Esophagus squamous epithelium (tissue), 5 donors: ENCODE results near the gene COL15A1. TPM values are rescaled to one million over a fixed set of nuclear protein-coding genes. Genes with fewer than 3 reads are reported as not detected.

Source experiments
- DNase-seq: peaks from one replicate; lab custom pipeline; 2025; lab: John Stamatoyannopoulos, UW
- H3K27ac ChIP-seq, 4 donors: fragments of 200-600 bp; sonication (generic); one replicate each; pipeline ENCODE4 v1.5.1; 2016 to 2019; ENCODE audit warnings: mild to moderate bottlenecking in 1 of 4
- H3K27me3 ChIP-seq, 4 donors: fragments of 200-600 bp; sonication (generic); 1 replicate in 3 of 4; 2 replicates in 1 of 4; pipeline versions ENCODE4 v1.5.1 to v1.6.0; 2017 to 2021; ENCODE audit warnings: antibody characterized with exemption in 1 of 4
- H3K36me3 ChIP-seq, 3 donors: fragments of 200-600 bp; sonication (generic); one replicate each; pipeline ENCODE4 v1.5.1; 2016 to 2019
- H3K4me1 ChIP-seq, 3 donors: fragments of 200-600 bp; sonication (generic); one replicate each; pipeline ENCODE4 v1.5.1; 2017 to 2019
- H3K4me3 ChIP-seq, 4 donors: fragments of 200-600 bp; sonication (generic); 1 replicate in 3 of 4; 2 replicates in 1 of 4; pipeline ENCODE4 v1.5.1; 2016 to 2019; ENCODE audit warnings: mild to moderate bottlenecking in 2 of 4, moderate library complexity in 1 of 4
- H3K9me3 ChIP-seq, 3 donors: fragments of 200-600 bp; sonication (generic); one replicate each; pipeline ENCODE4 v1.5.1; 2016 to 2019
- CTCF ChIP-seq, 6 experiments: fragments of 450-650 bp in 4 of 6; fragments of 200-600 bp in 2 of 6; sonication (generic) in 2 of 6; IDR thresholded peaks; one replicate each; pipeline ENCODE4 v1.5.1; 2016 to 2019; ENCODE audit warnings: antibody characterized with exemption in 6 of 6, mild to moderate bottlenecking in 4 of 6, moderate library complexity in 4 of 6
- POLR2A ChIP-seq, 4 donors: fragments of 450-650 bp; IDR thresholded peaks; one replicate each; pipeline ENCODE4 v1.6.1; 2017; ENCODE audit warnings: antibody characterized with exemption in 4 of 4, mild to moderate bottlenecking in 4 of 4, moderate library complexity in 3 of 4
- WGBS, 2 donors: methylation state at CpG; one replicate each; pipeline ENCODE4 v1.1.5; 2018; 5-methylcytosine and 5-hydroxymethylcytosine counted together
- intact Hi-C: fragments of 100-400 bp; cut with DNase I; formaldehyde crosslinking; loops from one replicate; pipeline ENCODE4 v1.15.0; 2022
- total RNA-seq, 4 donors: library from RNA; depleted of rRNA; stranded (reverse); fragments of >200 nt; gene quantifications; one replicate each; pipeline ENCODE4 v1.1.0, GENCODE V29; 2016
- donor health status: DM: yes; HTN: yes; CAD: no.

Gene COL15A1
- total RNA-seq, 4 donors from 2014 or later: 3.4 to 33.2 (median 9.7) TPM

DNA sequence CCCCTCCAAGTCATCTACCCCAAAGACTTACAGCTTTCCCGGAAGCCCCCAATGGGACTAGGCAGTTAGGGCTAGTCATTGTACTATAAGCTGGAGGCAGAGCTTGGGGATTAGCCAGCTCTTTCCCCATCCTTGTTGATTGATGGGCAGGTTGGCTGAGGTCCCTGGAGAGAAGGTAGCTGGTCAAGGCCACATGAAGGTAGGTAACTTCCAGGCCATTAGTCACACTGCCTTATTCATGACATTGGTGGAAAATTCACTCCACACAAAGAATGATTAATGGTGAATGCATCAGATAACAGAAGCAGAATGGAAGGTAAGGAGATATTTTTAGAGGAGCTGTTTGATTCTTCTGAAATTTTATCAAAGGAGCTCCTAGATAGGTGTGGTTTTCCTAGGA lies 111.7 kb downstream of the COL15A1 start:
- H3K9me3 ChIP-seq: no peaks in the 10 kb centered on the region
- intact Hi-C loops: no loop called here
- no peak overlapping the region for H3K4me3 ChIP-seq
- H3K27me3 ChIP-seq: no peaks in the 10 kb centered on the region
- H3K4me1 ChIP-seq: peaks cover 0 to 28% (median 0%) of the 10 kb centered on the region in 3 donors
- DNase-seq: no peak
- no peak for TF ChIP-seq POLR2A (IDR thresholded peaks at IDR 0.05)
- TF ChIP-seq CTCF (IDR thresholded peaks at IDR 0.05): no peak
- peaks cover 0 to 26% (median 0%) of the 10 kb centered on the region in 3 donors for H3K36me3 ChIP-seq
- H3K27ac ChIP-seq: no peak overlapping the region
- WGBS, 2 donors: 75 to 81% methylated on average over 1 of the region's 1 CpG

DNA sequence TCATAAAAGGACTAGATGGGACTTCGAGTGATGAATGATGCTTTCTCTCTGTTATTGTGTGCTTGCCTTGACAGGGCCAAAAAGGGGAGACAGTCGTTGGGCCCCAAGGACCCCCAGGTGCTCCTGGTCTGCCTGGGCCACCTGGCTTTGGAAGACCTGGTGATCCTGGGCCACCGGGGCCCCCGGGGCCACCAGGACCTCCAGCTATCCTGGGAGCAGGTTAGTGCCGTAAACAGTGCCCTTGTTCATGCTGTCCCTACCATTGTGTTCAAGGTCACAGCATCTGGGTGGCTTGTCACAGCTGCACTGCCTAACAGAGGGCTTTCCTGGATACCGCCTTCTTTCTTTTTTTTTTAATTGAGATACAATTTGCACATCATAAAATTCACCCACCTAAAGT lies 112.5 kb downstream of the COL15A1 start:
- no peak for DNase-seq
- no peaks in the 10 kb centered on the region for H3K27me3 ChIP-seq
- TF ChIP-seq POLR2A (IDR thresholded peaks at IDR 0.05) (no peak), CTCF (IDR thresholded peaks at IDR 0.05) (no peak)
- H3K4me1 ChIP-seq: peaks cover 0 to 28% (median 0%) of the 10 kb centered on the region in 3 donors
- WGBS, 2 donors: 94 to 95% methylated on average over 4 to 5 of the region's 6 CpGs
- H3K9me3 ChIP-seq: no peaks in the 10 kb centered on the region
- intact Hi-C loops: no loop called here
- H3K27ac ChIP-seq: no peak overlapping the region
- no peak overlapping the region for H3K4me3 ChIP-seq
- H3K36me3 ChIP-seq: peaks cover 0 to 28% (median 0%) of the 10 kb centered on the region in 3 donors

GRCh38 chr9:99056886-99057664 lies 113.4 kb downstream of the COL15A1 start:
- DNase-seq: no peak
- Histone ChIP-seq H3K4me3 (no peak overlapping the region), H3K4me1 (peaks cover 0 to 28% (median 0%) of the 10 kb centered on the region in 3 donors), H3K27ac (peak overlapping the region in 3 of 4 donors; percentile 41 to 76 (median 66)), H3K36me3 (peaks cover 0 to 29% (median 0%) of the 10 kb centered on the region in 3 donors), H3K9me3 (no peaks in the 10 kb centered on the region), H3K27me3 (no peaks in the 10 kb centered on the region)
- no peak for TF ChIP-seq POLR2A (IDR thresholded peaks at IDR 0.05)
- TF ChIP-seq CTCF (IDR thresholded peaks at IDR 0.05): no peak
- WGBS, 2 donors: 50 to 58% methylated on average over 5 of the region's 5 CpGs
- intact Hi-C loops: no loop called here

DNA sequence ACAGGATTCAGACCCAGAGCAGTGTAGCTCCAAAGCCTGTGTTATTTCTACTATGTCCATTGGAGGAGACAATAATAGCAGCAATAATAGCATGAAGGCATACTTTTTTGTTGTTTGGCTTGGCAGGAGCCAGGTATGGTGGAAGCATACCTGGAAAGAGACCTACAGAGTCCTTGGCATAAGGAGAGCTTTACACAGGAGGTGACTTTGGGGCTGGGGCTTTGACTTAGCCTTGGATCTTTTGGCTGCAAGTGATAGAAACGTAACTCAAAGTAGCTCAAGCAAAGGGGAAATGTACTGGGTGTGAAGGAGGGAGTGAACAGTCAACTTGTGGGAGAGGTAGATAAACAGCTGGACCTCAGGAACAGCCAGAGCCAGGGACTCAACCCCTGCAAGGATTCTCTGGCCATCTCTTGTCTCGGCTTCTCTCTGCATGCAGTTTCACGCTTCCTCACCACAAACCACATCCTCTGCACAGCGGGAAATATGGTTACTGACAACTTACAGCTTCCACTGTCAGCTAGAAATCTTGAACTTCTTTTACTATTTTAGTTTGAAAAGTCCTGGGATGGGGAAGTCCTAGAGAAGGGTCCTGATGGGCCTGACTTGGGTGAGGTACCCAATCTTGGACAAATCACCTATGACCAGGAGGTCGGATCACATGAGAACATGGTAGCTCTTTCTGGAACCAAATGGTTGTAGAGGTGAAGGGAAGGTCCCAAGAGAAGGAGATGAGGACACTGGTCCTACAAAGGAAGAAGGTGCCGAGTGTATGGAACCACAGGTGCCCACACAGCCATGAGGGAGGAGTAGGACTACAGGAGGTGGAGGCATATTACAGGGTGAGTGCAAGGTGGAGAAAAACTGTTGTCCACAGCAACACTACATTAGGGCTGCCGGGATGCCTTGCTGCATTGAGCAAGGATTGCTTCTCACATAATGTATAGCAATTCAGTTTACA lies 114.2 kb downstream of the COL15A1 start:
- WGBS, 2 donors: 65 to 71% methylated on average over 5 to 7 of the region's 7 CpGs
- TF ChIP-seq CTCF (IDR thresholded peaks at IDR 0.05) (no peak), POLR2A (IDR thresholded peaks at IDR 0.05) (no peak)
- DNase-seq: no peak
- intact Hi-C loops: no loop called here
- no peaks in the 10 kb centered on the region for H3K27me3 ChIP-seq
- peaks cover 0 to 24% (median 0%) of the 10 kb centered on the region in 3 donors for H3K4me1 ChIP-seq
- no peak overlapping the region for H3K4me3 ChIP-seq
- peak overlapping the region in 3 of 4 donors; percentile 52 to 76 (median 66) for H3K27ac ChIP-seq
- H3K9me3 ChIP-seq: no peaks in the 10 kb centered on the region
- peaks cover 0 to 35% (median 0%) of the 10 kb centered on the region in 3 donors for H3K36me3 ChIP-seq
